Measurements from ENCODE around the gene DOCK11. TPM values are rescaled to one million over a fixed set of nuclear protein-coding genes. Genes with fewer than 3 reads are reported as not detected.
"Not testable (repeated sequence)": the region's sequence is repeated elsewhere in the genome, so short reads cannot be mapped to it uniquely, and the experiment has no call there.

Gene DOCK11
- total RNA-seq: 117 TPM
- long read RNA-seq, partial matches to known transcripts: 13 of 18 reads
- long read RNA-seq, other reads (novel, unspliced or antisense): 5 of 18 reads

GRCh38 chrX:118495061-118495921 lies at the start of gene DOCK11:
TSS of gene DOCK11 (plus strand) at chrX:118495815. CDS start at chrX:118495972, 157 bp downstream.
- DNase-seq (ENCODE audit: low spot score): peak; percentile 91

GRCh38 chrX:118448273-118448783 lies 47.3 kb upstream of the DOCK11 start:
- DNase-seq (ENCODE audit: low spot score): no peak

GRCh38 chrX:118455013-118455412 lies 40.6 kb upstream of the DOCK11 start:
- no peak for DNase-seq (ENCODE audit: low spot score)

- no peak for DNase-seq (ENCODE audit: low spot score)
These were observed 36.1 kb upstream of the DOCK11 start for GRCh38 chrX:118459494-118459893.

- no peak for DNase-seq (ENCODE audit: low spot score)
These were observed 31.1 kb upstream of the DOCK11 start for GRCh38 chrX:118464501-118464900.

DNA sequence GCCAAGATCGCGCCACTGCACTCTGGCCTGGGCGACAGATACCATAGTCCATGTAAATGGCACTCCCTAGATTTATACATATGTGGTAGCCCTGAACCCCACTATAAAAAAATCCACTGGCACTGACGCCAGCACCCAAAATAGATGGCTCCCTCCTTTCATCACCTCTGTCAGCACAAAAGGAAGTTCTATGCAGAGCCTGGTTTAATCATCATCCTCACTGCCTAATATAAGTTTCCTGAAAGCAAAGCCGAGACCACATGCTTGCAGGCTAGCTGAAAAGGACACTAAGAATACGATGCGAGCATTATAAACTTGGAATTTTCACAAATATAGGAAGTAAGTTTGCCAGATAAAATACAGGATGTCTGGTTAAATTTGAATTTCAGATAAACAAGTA lies 27.5 kb upstream of the DOCK11 start:
- no peak for DNase-seq (ENCODE audit: low spot score)

DNA sequence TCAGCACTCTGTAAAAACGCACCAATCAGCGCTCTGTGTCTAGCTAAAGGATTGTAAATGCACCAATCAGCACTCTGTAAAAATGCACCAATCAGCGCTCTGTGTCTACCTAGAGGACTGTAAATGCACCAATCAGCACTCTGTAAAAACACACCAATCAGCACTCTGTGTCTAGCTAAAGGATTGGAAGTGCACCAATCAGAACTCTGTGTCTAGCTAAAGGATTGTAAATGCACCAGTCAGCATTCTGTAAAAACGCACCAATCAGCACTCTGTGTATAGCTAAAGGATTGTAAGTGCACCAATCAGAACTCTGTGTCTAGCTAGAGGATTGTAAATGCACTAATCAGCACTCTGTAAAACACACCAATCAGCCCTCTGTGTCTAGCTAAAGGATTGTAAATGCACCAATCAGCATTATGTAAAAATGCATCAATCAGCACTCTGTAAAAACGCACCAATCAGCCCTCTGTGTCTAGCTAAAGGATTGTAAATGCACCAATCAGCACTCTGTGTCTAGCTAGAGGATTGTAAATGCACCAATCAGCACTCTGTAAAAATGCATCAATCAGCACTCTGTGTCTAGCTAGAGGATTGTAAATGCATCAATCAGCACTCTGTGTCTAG lies 24.8 kb upstream of the DOCK11 start:
- not testable (repeated sequence) for DNase-seq (ENCODE audit: low spot score)

DNA sequence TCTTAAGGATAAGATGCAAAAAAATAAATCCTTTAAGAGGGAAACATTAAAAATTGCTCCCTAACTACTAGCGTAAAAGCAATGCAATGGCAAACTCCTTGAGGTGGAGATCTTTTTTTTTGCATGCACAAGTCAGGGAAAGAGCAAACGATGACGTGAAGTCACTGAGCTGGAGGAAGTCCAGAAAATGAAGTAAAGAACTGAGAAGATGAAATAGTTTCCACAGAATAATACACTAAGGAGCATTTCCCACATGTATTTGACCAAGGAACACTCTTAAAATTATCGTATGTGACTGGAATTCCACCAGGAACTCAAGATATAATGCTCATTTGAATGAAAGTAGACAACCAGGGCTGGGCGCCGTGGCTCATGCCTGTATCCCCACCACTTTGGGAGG lies 21.0 kb upstream of the DOCK11 start:
- DNase-seq (ENCODE audit: low spot score): no peak

- no peak for DNase-seq (ENCODE audit: low spot score)
These were observed 19.7 kb upstream of the DOCK11 start for GRCh38 chrX:118475903-118476302.

- DNase-seq (ENCODE audit: low spot score): no peak
These were observed 15.4 kb upstream of the DOCK11 start for GRCh38 chrX:118480172-118480571.

DNA sequence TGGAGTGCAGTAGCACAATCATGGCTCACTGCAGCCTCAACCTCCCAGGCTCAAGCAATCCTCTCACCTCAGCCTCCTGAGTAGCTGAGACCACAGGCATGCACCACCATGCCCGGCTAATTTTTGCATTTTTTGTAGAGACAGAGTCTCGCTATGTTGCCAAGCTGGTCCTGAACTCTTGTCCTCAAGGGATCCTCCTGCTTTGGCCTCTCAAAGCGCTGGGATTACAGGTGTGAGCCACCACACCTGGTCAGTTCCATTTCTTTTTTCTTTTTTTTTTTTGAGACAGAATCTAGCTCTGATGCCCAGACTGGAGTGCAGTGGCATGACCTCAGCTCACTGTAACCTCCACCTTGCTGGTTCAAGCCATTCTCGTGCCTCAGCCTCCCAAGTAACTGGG lies 13.2 kb upstream of the DOCK11 start:
- DNase-seq (ENCODE audit: low spot score): not testable (repeated sequence)

GRCh38 chrX:118484216-118484903 lies 11.3 kb upstream of the DOCK11 start:
- no peak for DNase-seq (ENCODE audit: low spot score)

- DNase-seq (ENCODE audit: low spot score): not testable (repeated sequence)
These were observed 8.9 kb upstream of the DOCK11 start for GRCh38 chrX:118486693-118487092.

DNA sequence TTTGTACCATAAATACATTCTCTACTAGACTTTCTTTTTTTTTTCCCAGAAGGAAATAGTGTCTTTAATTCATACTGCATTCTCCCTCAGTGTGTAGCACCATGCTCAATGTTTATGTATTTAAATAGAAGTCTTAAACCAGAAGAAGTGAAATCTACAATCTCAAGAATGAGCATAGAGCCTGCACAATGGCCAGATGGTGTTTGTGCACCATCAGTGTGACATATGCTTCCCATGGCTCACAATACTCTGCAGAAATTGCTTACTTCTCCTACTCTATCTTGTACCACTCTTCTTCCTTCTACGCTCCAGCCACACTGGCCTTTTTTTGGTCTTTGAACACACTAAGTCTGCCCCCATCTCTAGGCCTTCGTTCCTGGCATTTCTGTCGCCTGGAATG lies 2.6 kb upstream of the DOCK11 start:
- DNase-seq (ENCODE audit: low spot score): peak; percentile 14

- DNase-seq (ENCODE audit: low spot score): no peak
These were observed 1.8 kb upstream of the DOCK11 start for GRCh38 chrX:118493653-118494297.

DNA sequence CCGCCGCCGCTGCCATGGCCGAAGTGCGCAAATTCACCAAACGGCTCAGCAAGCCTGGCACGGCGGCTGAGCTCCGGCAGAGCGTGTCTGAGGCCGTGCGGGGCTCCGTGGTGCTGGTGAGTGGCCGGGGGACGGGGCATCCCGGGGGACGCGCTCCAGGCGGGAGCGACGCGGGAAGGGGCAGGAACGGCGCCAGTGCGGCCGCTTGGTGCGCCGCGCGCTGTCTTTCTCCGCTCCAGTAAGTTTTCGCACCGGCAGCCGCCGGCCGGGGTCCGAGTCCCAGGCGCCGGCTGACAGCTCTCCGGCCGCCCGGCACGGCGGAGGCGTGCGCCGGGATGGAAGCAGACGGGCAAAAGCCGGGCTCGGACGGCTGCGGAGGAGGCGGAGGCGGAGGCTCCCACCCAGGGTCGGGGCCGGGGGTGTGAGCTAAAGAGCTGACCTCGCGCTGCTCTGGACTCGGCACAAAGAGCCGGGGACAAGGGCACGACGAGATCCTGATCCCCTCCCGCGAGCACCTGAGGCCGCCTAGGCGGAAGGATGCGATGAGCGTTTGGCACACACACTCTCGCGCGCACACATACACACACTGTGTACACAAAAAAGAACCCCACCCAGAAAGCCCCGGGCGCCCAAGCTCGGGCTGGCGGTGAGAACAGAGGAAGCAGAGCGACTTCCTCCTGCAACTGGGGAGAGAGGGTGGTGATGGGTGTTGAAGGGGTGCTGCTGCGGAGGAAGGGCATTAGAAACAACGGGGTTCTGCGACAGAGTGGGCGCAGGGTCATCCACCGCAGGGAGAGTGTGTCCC lies 545 bp downstream of the DOCK11 start:
- DNase-seq (ENCODE audit: low spot score): no peak

- DNase-seq (ENCODE audit: low spot score): no peak
These were observed 1.1 kb downstream of the DOCK11 start for GRCh38 chrX:118496763-118497079.

DNA sequence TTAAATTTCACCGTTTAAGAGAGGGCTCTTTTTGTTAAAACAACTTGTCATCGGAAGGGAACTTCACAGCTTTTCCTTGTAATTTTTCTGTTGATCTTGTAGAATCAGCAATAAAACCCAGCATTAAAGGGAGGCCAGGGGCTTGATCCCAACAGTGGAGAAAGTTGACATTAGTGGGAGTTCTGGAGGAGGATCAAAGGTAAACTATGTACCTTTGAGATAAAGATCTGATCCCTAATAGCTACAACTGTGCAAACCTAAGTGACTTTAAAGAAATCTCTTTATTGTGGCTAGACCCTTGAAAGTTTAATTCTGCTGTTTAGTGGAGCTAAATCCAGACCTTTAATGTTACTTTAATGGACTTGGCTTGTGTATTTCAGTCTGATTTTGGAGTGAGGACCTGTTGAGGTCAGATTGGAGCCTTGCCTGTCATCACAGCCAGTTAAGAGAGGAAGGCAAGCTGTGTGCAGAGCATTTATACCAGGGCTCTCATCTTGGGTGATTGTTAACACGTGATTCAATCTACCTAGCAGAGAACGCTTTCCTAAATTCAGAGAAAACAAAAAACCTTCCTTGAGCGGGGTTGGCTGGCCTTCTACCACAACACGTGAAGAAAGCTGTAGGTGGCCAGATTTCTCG lies 1.7 kb downstream of the DOCK11 start:
- no peak for DNase-seq (ENCODE audit: low spot score)

DNA sequence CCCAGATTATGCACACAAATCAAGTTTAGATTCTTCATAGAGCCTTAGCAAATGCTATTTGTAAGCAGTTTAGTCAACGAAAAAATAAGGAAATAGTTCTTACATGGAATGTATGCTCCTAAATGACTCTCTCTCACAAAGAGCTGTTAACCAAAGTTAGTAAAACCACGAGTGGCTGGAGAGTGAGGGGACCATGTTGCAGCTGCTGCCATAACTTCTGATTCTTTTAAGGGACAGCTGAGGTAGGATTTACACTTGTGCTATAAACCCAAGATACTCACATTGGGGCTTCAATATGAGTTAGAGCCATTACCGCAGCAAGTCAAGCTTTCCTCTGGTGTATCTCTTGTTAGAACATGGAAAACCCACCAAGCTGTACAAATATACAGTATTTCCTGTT lies 2.7 kb downstream of the DOCK11 start:
- no peak for DNase-seq (ENCODE audit: low spot score)

DNA sequence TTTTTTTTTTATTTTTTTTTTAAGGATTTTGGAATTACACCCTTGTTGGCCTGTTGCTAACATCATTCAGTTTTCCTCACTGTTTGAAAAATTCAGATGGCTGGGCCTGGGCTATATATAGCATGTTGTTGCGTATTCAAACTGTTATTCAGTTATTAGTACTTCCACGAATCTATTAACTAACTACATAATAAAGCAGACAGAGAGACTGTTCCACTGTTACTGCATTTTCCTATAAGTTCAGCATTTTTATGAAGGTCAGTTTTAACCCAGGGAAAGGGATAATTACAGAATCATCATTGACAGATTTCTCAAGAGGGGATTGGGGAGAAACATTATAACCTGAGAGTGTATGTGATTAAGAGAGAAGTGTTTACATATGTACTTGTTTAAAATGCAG lies 3.1 kb downstream of the DOCK11 start:
- no peak for DNase-seq (ENCODE audit: low spot score)

Data from mesenteric fat pad (tissue), 1 donor.